Rectal smooth muscle tissue (tissue), 1 donor: Measurements from ENCODE around the gene ING4.

Experiments
- H3K27ac ChIP-seq: one replicate; pipeline ENCODE4 v1.7.0; 2013; ENCODE audit warnings: low read depth, low read length, inconsistent platforms
- H3K27me3 ChIP-seq: one replicate; pipeline ENCODE4 v1.7.0; 2013; ENCODE audit warnings: low read length; ENCODE audit not compliant: control insufficient read depth, insufficient read depth
- H3K36me3 ChIP-seq: one replicate; pipeline ENCODE4 v1.7.0; 2013; ENCODE audit warnings: low read length; ENCODE audit not compliant: control insufficient read depth, insufficient read depth
- H3K4me1 ChIP-seq: one replicate; pipeline ENCODE4 v1.7.0; 2013; ENCODE audit warnings: low read length; ENCODE audit not compliant: control insufficient read depth, insufficient read depth
- H3K4me3 ChIP-seq: one replicate; pipeline ENCODE4 v1.7.0; 2013; ENCODE audit warnings: low read length
- H3K9ac ChIP-seq: one replicate; pipeline ENCODE4 v1.7.0; 2013; ENCODE audit warnings: low read length

The ING4 gene

DNA sequence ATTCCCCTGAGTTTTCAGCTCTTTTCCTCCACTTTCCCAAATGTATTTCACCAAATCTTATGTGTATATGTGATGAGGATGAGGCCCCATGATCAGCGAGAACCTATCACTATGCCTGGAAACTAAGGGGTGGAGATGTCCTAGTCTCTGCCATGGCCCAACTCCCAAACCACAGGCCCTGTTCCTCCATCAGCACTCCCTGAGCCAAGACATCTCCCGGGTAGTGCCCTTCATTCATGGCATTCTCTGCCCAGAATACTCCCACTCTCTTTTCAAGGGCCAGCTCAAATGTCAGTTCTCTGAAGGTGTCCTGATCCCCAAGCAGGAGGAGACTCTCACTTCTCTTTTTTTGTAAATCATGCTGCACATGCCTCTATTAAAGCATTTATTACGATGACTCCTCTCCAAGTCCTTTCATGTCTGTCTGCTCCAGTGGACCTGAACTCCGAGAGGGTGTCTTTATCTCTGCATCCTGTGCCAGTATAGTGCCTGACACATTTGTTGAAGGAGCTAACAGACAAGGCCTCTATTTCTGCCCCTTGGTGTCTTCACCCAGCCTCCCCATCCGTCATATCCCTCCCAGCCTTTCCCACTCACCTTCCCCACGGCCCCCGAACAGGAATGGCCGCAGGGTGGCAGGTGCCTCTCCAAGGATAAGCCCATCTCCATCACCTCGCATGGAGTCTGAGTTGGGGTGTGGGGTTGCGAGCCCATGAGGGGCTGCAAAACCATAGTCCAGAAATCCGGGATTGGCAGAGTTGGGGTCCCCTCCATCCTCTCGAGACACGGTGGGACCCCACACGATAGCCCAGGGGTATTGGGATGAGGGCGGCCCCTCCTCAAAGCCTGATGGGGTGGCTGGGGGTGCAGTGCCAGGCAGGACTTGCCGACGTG lies 34.0 kb upstream of the ING4 start:
- Histone ChIP-seq H3K27me3 (peaks cover 18% of the 10 kb centered on the region), H3K9ac (no peak overlapping the region), H3K27ac (no peak overlapping the region), H3K4me1 (no peaks in the 10 kb centered on the region), H3K36me3 (no peaks in the 10 kb centered on the region), H3K4me3 (no peak overlapping the region)

DNA sequence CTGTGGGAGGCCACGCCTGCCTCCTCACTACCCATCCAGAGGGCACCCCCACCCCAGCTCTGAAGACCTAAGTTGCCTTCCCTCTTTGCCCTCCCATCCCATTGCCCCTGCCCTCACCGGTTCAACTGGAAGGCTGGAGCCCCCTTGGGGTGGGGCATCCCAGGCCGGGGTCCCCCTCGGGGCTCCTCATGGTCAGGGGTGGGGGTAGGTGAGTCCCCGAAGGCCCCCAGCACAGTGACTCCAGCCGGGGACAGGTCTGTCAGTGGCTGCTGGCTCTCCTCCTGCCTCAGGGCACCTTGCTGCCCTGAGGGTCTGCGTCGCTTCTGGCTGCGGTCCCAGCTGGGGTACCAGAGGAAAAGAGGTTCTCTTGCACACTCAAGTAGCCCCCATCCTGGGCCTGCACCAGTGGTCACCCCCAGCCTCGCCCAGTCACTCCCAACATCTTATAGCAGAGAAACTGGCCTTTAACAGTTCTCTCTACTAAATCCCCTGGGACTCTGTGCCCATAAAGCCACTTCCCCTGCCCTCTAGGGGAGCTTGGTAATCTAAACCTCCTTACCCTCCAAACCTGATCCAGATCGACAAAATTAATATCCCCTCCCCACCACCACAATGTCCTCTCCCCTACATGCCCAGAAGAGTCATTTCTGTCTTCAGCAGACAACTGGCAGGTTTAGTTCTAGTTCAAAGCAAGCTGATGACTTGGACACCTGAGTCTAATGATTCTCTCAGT lies 32.6 kb upstream of the ING4 start:
- H3K9ac ChIP-seq, result no peak overlapping the region
- H3K4me3 ChIP-seq, result no peak overlapping the region
- H3K36me3 ChIP-seq, result no peaks in the 10 kb centered on the region
- no peak overlapping the region for H3K27ac ChIP-seq
- peaks cover under 1% of the 10 kb centered on the region for H3K4me1 ChIP-seq
- H3K27me3 ChIP-seq, result peaks cover 12% of the 10 kb centered on the region

DNA sequence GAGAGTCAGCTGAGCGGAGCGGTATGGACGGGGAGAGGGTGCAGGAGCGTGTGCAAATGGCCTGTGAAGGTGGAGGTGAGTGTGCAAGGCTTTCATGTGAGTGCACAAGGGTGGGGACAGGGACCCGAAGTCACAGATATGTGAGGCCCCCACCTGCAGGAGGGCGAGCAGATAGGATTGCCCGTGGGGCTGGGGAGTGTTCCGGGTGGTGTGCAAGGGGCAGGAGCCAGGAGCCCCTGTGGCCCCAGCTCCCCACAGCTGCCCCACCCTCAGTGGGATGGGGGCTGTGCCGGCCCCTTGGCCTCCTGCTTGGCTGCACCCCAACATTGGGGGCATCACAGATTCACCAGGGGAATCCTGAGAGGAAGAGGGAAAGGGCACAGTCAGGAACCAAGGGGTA lies 31.8 kb upstream of the ING4 start:
- Histone ChIP-seq H3K27me3 (peaks cover 11% of the 10 kb centered on the region), H3K4me3 (no peak overlapping the region), H3K4me1 (peaks cover 8% of the 10 kb centered on the region), H3K9ac (no peak overlapping the region), H3K36me3 (no peaks in the 10 kb centered on the region), H3K27ac (no peak overlapping the region)

DNA sequence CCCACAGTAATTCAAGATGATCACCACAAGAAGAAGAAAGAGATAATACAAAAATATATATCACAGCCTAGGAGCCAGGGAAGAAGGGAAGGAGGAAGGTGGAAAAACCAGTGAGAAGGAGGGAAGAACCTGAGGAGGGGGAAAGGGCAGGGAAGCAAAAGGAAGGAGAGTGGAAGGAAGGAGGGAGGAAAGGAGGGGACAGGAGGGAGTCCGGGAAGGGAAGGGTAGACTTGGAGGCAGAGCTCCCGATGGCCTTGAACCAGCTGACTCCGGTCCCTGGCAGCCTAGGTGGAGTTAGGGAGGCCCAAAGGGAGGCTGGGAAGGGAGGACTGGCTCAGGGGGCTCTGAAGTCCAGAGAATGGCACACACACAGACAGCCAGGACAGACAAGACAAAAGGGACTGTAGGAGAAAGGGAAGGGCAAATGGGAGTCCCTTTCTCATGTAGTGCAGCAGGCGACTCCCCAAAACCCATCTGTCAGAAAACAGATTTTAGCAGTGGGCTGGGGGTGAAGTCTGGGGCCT lies 31.0 kb upstream of the ING4 start:
- no peak overlapping the region for H3K27ac ChIP-seq
- H3K4me3 ChIP-seq, result no peak overlapping the region
- peaks cover 7% of the 10 kb centered on the region for H3K27me3 ChIP-seq
- H3K9ac ChIP-seq, result no peak overlapping the region
- H3K36me3 ChIP-seq, result no peaks in the 10 kb centered on the region
- peaks cover 8% of the 10 kb centered on the region for H3K4me1 ChIP-seq

DNA sequence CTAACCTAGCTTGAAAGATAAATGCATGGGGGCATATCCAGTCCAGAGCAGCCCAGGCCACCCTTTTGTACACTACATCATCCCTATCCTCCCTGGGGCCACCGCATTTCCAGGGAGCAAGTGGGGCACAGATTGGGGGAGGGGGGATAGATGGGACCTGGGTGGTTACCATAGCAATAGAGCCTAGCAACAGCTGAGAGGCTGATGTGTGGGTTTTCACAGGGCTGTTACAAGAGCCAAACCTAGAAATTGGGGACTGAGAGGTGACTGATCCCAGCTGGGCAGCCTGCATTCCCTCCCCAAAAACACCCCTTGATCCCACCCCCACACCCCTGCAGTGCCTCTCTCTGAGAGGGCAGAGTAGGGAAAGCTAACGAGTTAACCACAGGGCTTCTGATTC lies 30.0 kb upstream of the ING4 start:
- no peak overlapping the region for H3K4me3 ChIP-seq
- peaks cover 12% of the 10 kb centered on the region for H3K4me1 ChIP-seq
- no peak overlapping the region for H3K27ac ChIP-seq
- H3K27me3 ChIP-seq, result peaks cover 3% of the 10 kb centered on the region
- H3K36me3 ChIP-seq, result no peaks in the 10 kb centered on the region
- H3K9ac ChIP-seq, result no peak overlapping the region

DNA sequence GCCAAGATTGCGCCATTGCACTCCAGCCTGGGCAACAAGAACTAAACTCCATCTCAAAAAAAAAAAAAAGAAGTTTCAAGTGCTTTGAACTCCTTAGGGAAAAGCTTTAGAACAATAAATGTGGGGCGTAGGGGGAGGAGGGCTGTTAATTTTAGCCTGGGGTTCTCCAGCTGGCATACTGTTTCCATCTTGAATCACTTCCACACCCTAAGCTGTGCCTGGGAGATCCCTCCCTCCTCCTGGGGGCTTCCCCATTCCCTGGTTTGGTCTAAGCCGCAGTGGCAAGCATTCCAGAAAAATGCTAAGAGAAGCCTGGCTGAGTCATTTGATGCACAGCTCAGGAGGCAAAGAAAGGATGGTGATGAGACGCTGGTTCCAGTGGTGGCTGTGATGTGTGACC lies 28.6 kb upstream of the ING4 start:
- H3K27ac ChIP-seq, result no peak overlapping the region
- H3K4me3 ChIP-seq, result no peak overlapping the region
- H3K4me1 ChIP-seq, result peaks cover 22% of the 10 kb centered on the region
- no peaks in the 10 kb centered on the region for H3K36me3 ChIP-seq
- no peaks in the 10 kb centered on the region for H3K27me3 ChIP-seq
- H3K9ac ChIP-seq, result no peak overlapping the region

DNA sequence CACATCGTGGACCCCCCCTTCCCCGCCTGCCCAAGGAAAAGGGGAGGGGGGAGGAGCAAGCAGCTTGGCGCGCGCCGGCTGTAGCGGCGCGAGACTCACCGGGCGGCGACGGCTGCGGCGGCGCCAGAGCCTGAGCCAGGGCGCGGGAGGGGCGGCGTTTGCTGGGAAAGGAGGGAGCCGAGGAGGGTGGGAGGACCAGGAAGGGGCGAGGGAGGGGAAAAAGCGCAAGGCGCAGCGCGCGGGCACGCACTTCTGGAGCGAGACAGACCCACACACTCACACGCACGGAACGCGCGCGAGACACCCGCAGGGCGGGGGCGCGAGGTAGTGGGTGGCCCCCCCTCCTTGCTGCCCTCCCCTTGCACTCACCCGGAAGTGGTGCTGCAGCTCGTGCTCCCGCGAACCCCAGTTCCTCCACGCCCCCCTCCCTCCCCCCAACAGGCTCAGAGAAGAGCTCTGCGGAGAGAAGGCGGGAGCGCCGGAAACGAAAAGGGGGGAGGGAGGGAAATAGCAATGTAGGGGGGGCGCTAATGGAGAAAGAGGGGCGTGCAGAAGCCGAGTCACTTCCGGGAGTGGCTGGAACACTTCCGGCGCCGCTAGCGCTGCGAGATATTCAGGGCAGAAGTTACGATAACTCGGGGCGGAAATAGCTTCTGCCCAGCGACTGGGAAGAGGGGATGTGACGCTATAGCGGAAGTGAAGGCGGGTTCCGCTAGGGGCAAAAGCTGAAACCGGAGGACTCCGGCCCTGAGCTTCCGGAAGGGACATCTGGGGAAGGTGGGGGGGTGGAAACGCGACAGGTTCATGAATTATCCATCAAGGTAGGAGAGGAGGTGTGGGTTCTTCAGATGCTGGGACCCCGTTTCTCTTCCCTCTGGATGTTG lies 26.3 kb upstream of the ING4 start, which contains the start of gene ZNF384:
Gene ZNF384 (minus strand): TSS at position 377 of the 884 bp plus-strand sequence. CDS start 9,855 bp downstream, outside the sequence.
- peaks cover 22% of the 10 kb centered on the region for H3K4me1 ChIP-seq
- no peaks in the 10 kb centered on the region for H3K27me3 ChIP-seq
- peak within 1 kb of the TSS; percentile 98 for H3K27ac ChIP-seq
- H3K36me3 ChIP-seq, result peaks cover 2% of the 10 kb centered on the region
- peak within 1 kb of the TSS; percentile 63 for H3K9ac ChIP-seq
- peak within 1 kb of the TSS; percentile 96 for H3K4me3 ChIP-seq

DNA sequence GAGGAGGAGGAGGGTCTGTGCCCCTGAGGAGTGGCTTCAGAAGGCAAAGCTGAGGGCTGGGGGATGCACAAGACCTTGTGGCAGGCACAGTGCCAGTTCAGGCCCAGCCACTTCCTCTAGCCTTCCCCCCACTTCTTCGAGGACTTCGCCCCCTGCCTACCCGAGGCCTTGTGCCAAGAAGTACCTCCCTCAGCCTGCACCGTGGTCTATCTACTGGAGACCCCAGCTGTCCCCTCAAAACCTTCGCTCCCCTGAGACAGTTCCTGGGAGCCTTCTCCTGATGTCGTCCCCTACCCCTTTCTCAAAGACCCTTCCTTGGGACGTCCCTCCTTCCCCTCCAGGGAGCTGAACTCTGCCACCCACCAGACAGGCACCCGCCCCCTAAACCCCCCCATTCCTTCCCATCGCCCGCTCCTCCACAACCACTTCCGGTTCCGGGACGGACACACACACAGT lies 25.7 kb upstream of the ING4 start:
- Histone ChIP-seq H3K9ac (peak overlapping the region; percentile 63), H3K4me1 (peaks cover 22% of the 10 kb centered on the region), H3K27ac (peak overlapping the region; percentile 98), H3K36me3 (peaks cover 2% of the 10 kb centered on the region), H3K4me3 (peak overlapping the region; percentile 96), H3K27me3 (no peaks in the 10 kb centered on the region)

DNA sequence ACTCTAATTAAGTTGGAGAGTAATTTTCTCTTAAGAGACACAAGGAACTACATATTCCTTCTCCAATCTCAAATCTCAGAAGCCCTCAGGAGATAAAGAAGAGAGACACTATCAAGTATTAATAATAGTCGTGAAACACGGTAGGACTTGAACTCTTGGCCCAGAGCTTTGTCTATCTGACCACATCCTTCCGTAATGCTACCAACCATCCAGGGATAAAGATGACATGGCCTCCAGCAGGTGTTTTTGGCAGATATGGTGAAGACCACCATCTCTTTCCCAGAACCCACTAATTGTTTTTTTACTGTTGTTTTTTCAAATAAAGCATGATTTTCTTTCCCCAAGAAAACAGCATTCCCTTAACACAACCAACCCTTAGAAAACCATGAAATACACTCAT lies 22.9 kb upstream of the ING4 start:
- Histone ChIP-seq H3K4me1 (peaks cover 22% of the 10 kb centered on the region), H3K4me3 (no peak overlapping the region), H3K36me3 (peaks cover 2% of the 10 kb centered on the region), H3K27ac (no peak overlapping the region), H3K27me3 (no peaks in the 10 kb centered on the region), H3K9ac (no peak overlapping the region)

DNA sequence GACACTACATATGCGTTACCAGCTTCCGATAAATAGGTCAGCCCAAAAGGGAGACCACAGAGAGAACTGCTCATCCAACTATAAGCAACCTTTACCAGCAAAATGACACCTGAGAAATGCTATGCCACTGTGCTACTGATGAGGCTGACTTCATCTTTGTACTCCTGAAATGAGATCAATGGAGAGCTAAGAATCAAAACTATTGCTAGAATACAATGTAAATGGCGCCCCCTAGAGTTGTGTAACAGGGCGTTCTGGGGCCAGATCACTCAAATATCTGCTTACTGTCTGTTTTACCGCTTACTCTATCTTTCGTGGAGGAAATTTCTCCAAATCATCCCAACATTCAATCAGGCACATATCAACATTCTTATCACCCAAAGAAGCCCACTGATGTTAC lies 21.7 kb upstream of the ING4 start:
- peaks cover 14% of the 10 kb centered on the region for H3K4me1 ChIP-seq
- H3K4me3 ChIP-seq, result no peak overlapping the region
- peaks cover 2% of the 10 kb centered on the region for H3K36me3 ChIP-seq
- no peak overlapping the region for H3K9ac ChIP-seq
- no peaks in the 10 kb centered on the region for H3K27me3 ChIP-seq
- H3K27ac ChIP-seq, result no peak overlapping the region

DNA sequence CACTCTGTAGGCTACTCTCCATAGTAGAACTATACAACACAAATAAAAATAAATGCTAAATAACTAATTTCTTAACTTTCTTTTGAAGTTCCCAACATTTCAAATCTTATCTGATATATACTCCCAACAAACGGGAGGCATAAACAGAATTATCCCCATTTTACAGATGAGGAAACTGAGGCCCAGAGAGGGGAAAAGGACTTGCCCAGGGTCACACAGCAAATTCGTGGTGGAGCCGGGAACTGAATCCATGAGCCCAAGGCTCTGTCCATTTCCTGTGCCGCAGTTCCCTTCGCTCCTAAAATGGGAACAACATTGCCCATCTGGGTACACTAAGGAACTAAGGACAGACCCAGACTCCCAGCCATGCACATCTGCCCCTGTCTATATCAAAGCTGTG lies 14.0 kb upstream of the ING4 start:
- Histone ChIP-seq H3K27me3 (no peaks in the 10 kb centered on the region), H3K4me1 (no peaks in the 10 kb centered on the region), H3K36me3 (peaks cover 35% of the 10 kb centered on the region), H3K9ac (no peak overlapping the region), H3K27ac (no peak overlapping the region), H3K4me3 (no peak overlapping the region)

DNA sequence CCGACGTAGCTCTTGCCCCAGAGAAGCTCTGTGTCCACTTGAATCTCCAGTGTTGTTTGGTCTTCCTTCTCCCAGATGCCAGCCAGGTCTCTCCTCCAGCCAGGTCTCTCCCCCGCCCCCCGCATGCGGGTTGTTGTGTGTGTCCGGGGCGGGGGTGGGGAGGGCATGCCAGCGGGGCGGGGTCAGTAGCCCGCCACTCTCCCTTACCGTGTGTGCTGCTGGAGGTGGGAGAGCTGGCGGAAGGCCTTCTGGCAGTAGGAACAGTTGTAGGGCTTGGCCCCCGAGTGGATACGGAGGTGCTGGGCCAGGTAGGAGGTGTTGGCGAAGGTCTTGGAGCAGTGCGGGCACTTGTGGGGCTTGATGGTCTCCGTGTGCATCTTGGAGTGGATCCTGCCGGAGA lies 9.2 kb upstream of the ING4 start:
- H3K36me3 ChIP-seq, result peaks cover 38% of the 10 kb centered on the region
- H3K4me1 ChIP-seq, result no peaks in the 10 kb centered on the region
- no peak overlapping the region for H3K4me3 ChIP-seq
- no peaks in the 10 kb centered on the region for H3K27me3 ChIP-seq
- H3K9ac ChIP-seq, result no peak overlapping the region
- H3K27ac ChIP-seq, result no peak overlapping the region
